H1 (cell line): ENCODE measurements around the gene CD63. TPM values are rescaled to one million over a fixed set of nuclear protein-coding genes. Genes with fewer than 3 reads are reported as not detected.

Experiments
- CTCF ChIA-PET: fragments of 300-600 bp; sonication (Branson Sonifier 250); formaldehyde crosslinking; loops from one replicate; lab custom pipeline; 2021; ENCODE audit not compliant: partially characterized antibody; lab: Charles Lee
- POLR2A ChIA-PET: fragments of 300-600 bp; sonication (Branson Sonifier 250); formaldehyde crosslinking; loops from one replicate; lab custom pipeline; 2021; ENCODE audit warnings: inconsistent platforms; ENCODE audit not compliant: partially characterized antibody; lab: Charles Lee
- DNase-seq, 2 experiments: peaks; one replicate each; pipeline versions ENCODE4 v3.0.0 to v3.0.0-alpha.2; 2010 to 2022; ENCODE audit warnings: low spot score in 2 of 2, low read depth in 1 of 2, mixed read lengths in 1 of 2
- FAIRE-seq: peaks from 2 replicates; lab custom pipeline; 2011; peaks lifted over from hg19 to GRCh38; lab: Jason Lieb, UNC
- H2AFZ ChIP-seq: 2 replicates; pipeline ENCODE4 v1.8.1; 2012; ENCODE audit warnings: low read length, inconsistent platforms
- H2AK5ac ChIP-seq: 2 replicates; pipeline ENCODE4 v1.6.1; 2013; ENCODE audit warnings: low read depth, low read length
- H2BK120ac ChIP-seq: replicated peaks from 2 replicates; pipeline ENCODE3; 2013; ENCODE audit warnings: low read depth, low read length, inconsistent platforms
- H2BK12ac ChIP-seq: 2 replicates; pipeline ENCODE4 v1.6.1; 2013; ENCODE audit warnings: low read depth, low read length
- H2BK15ac ChIP-seq: 2 replicates; pipeline ENCODE4 v1.6.1; 2013; ENCODE audit warnings: low read length
- H2BK20ac ChIP-seq: 2 replicates; pipeline ENCODE4 v1.6.1; 2013; ENCODE audit warnings: low read length
- H2BK5ac ChIP-seq: 2 replicates; pipeline ENCODE4 v1.6.1; 2013; ENCODE audit warnings: low read depth, low read length
- H3K14ac ChIP-seq: 2 replicates; pipeline ENCODE4 v1.6.1; 2013; ENCODE audit warnings: inconsistent platforms; ENCODE audit not compliant: insufficient read length
- H3K18ac ChIP-seq: 2 replicates; pipeline ENCODE4 v1.6.1; 2013; ENCODE audit warnings: low read length; ENCODE audit errors: extremely low read depth
- H3K23ac ChIP-seq: 2 replicates; pipeline ENCODE4 v1.6.1; 2013; ENCODE audit warnings: inconsistent platforms; ENCODE audit not compliant: insufficient read length
- H3K23me2 ChIP-seq: 2 replicates; pipeline ENCODE4 v1.6.1; 2013; ENCODE audit warnings: low read depth, low read length
- H3K27ac ChIP-seq: 2 replicates; pipeline ENCODE4 v1.6.1; 2011; ENCODE audit warnings: low read depth, low read length, inconsistent platforms
- H3K27me3 ChIP-seq, 4 experiments: replicated peaks in 1 of 4; 1 replicate in 1 of 4; 2 replicates in 3 of 4; pipeline versions ENCODE4 v1.6.1 to v1.8.1; 2011 to 2013; ENCODE audit warnings: low read length in 3 of 4, mild to moderate bottlenecking in 3 of 4, inconsistent platforms in 2 of 4, mixed read lengths in 2 of 4, moderate library complexity in 1 of 4; ENCODE audit not compliant: control insufficient read depth in 3 of 4, insufficient read depth in 3 of 4; ENCODE audit errors: extremely low read depth in 1 of 4
- H3K36me3 ChIP-seq, 4 experiments: 2 replicates each; pipeline versions ENCODE4 v1.6.1 to v1.8.1; 2011 to 2013; ENCODE audit warnings: mild to moderate bottlenecking in 4 of 4, low read length in 3 of 4, moderate library complexity in 2 of 4, control low read depth in 1 of 4, inconsistent platforms in 1 of 4; ENCODE audit not compliant: insufficient read depth in 4 of 4, control insufficient read depth in 2 of 4
- H3K4ac ChIP-seq: replicated peaks from 2 replicates; pipeline ENCODE3; 2013; ENCODE audit warnings: low read length, low read depth, mixed read lengths, inconsistent platforms; ENCODE audit not compliant: insufficient read length
- H3K4me1 ChIP-seq, 4 experiments: replicated peaks in 1 of 4; 1 replicate in 1 of 4; 2 replicates in 3 of 4; pipeline versions ENCODE4 v1.6.1 to v1.8.1; 2011 to 2013; ENCODE audit warnings: low read length in 3 of 4, inconsistent platforms in 2 of 4, mixed read lengths in 1 of 4; ENCODE audit not compliant: insufficient read depth in 4 of 4, control insufficient read depth in 3 of 4
- H3K4me2 ChIP-seq, 2 experiments: 2 replicates each; pipeline versions ENCODE4 v1.6.1 to v1.8.1; 2011 to 2013; ENCODE audit warnings: low read depth in 2 of 2, low read length in 2 of 2, control low read depth in 1 of 2, inconsistent platforms in 1 of 2, mild to moderate bottlenecking in 1 of 2; ENCODE audit not compliant: insufficient read depth in 1 of 2
- H3K4me3 ChIP-seq, 4 experiments: fragments of 200-600, 300-600 bp in 1 of 4; sonication (generic), shearing (Covaris generic), sonication (Bioruptor Twin) in 1 of 4; 2 replicates each; pipeline versions ENCODE4 v1.5.1 to v1.8.1; 2011 to 2016; ENCODE audit warnings: low read length in 4 of 4, low read depth in 3 of 4, control low read depth in 2 of 4, inconsistent platforms in 2 of 4, mild to moderate bottlenecking in 2 of 4, mixed read lengths in 1 of 4, moderate library complexity in 1 of 4; ENCODE audit not compliant: insufficient read depth in 2 of 4; ENCODE audit errors: extremely low read depth in 1 of 4
- H3K56ac ChIP-seq: replicated peaks from 2 replicates; pipeline ENCODE3; 2013; ENCODE audit warnings: low read depth, mild to moderate bottlenecking, mixed read lengths, low read length, inconsistent platforms; ENCODE audit not compliant: insufficient read length
- H3K79me1 ChIP-seq: 2 replicates; pipeline ENCODE4 v1.6.1; 2013; ENCODE audit warnings: low read depth, low read length, control low read depth
- H3K79me2 ChIP-seq, 2 experiments: 2 replicates each; pipeline versions ENCODE4 v1.6.1 to v1.8.1; 2012 to 2013; ENCODE audit warnings: low read length in 2 of 2, mild to moderate bottlenecking in 2 of 2, inconsistent platforms in 1 of 2; ENCODE audit not compliant: insufficient read depth in 2 of 2, control insufficient read depth in 1 of 2
- H3K9ac ChIP-seq, 4 experiments: replicated peaks in 1 of 4; 1 replicate in 1 of 4; 2 replicates in 3 of 4; pipeline versions ENCODE4 v1.6.1 to v1.8.1; 2011 to 2013; ENCODE audit warnings: low read depth in 3 of 4, low read length in 3 of 4, control low read depth in 2 of 4, mild to moderate bottlenecking in 2 of 4, moderate library complexity in 2 of 4, inconsistent platforms in 1 of 4; ENCODE audit errors: extremely low read depth in 1 of 4
- H3K9me3 ChIP-seq, 2 experiments: 2 replicates each; pipeline versions ENCODE4 v1.6.1 to v1.8.1; 2012 to 2013; ENCODE audit warnings: mild to moderate bottlenecking in 2 of 2, moderate library complexity in 2 of 2, control low read depth in 1 of 2, inconsistent platforms in 1 of 2, low read depth in 1 of 2, low read length in 1 of 2, mixed read lengths in 1 of 2; ENCODE audit not compliant: insufficient read depth in 2 of 2
- H4K20me1 ChIP-seq, 2 experiments: replicated peaks in 1 of 2; 2 replicates each; pipeline versions ENCODE3 to v1.8.1; 2011 to 2013; ENCODE audit warnings: inconsistent platforms in 2 of 2, low read length in 2 of 2, mild to moderate bottlenecking in 1 of 2; ENCODE audit not compliant: insufficient read depth in 2 of 2, control insufficient read depth in 1 of 2
- H4K5ac ChIP-seq: 2 replicates; pipeline ENCODE4 v1.6.1; 2013; ENCODE audit warnings: low read length, low read depth, mixed read lengths, inconsistent platforms; ENCODE audit not compliant: insufficient read length
- H4K8ac ChIP-seq: 2 replicates; pipeline ENCODE4 v1.8.0; 2013; ENCODE audit warnings: mild to moderate bottlenecking, moderate library complexity, low read length, inconsistent platforms; ENCODE audit not compliant: insufficient read depth; ENCODE audit errors: extremely low read depth
- H4K91ac ChIP-seq: replicated peaks from 2 replicates; pipeline ENCODE3; 2013; ENCODE audit warnings: low read length, mixed read lengths, inconsistent platforms; ENCODE audit not compliant: insufficient read length
- ASH2L ChIP-seq: fragments of 200-600, 300-600 bp; sonication (generic); IDR thresholded peaks from one replicate; pipeline ENCODE4 v1.7.1; 2017; ENCODE audit warnings: low read length
- CHD1 ChIP-seq: IDR thresholded peaks from 2 replicates; pipeline ENCODE4 v1.6.1; 2012; ENCODE audit warnings: low read depth, low read length, improper control_type of control experiment
- RFX5 ChIP-seq: IDR thresholded peaks from 2 replicates; pipeline ENCODE4 v1.6.1; 2011; ENCODE audit warnings: low read depth, low read length, improper control_type of control experiment, borderline replicate concordance
- SAP30 ChIP-seq: fragments of 300-600 bp; sonication (generic); IDR thresholded peaks from 2 replicates; pipeline ENCODE4 v1.7.1; 2012; ENCODE audit warnings: low read length, moderate library complexity, mild to moderate bottlenecking, inconsistent platforms; ENCODE audit not compliant: insufficient read depth, insufficient replicate concordance
- SIN3A ChIP-seq, 2 experiments: IDR thresholded peaks in 1 of 2; conservative IDR thresholded peaks in 1 of 2; 2 replicates each; pipeline ENCODE4 v1.6.1; 2011 to 2012; ENCODE audit warnings: low read length in 2 of 2, improper control_type of control experiment in 1 of 2, low read depth in 1 of 2, mild to moderate bottlenecking in 1 of 2
- SIX5 ChIP-seq: IDR thresholded peaks from 2 replicates; pipeline ENCODE4 v1.6.1; 2011; ENCODE audit warnings: mild to moderate bottlenecking, low read depth, low read length
- SP1 ChIP-seq: IDR thresholded peaks from 2 replicates; pipeline ENCODE4 v1.6.1; 2011; ENCODE audit warnings: low read depth, low read length
- SP2 ChIP-seq: IDR thresholded peaks from 2 replicates; pipeline ENCODE4 v1.6.1; 2012; ENCODE audit warnings: mild to moderate bottlenecking, low read length, inconsistent platforms
- SP4 ChIP-seq: IDR thresholded peaks from 2 replicates; pipeline ENCODE4 v1.6.1; 2012; ENCODE audit warnings: low read length, inconsistent platforms
- WGBS, 2 experiments: shearing (Covaris generic) in 1 of 2; methylation state at CpG; one replicate each; pipeline versions ENCODE4 v1.1.6 to v1.1.7; 2013 to 2015; ENCODE audit warnings: low lambda C conversion rate in 2 of 2, mixed read lengths in 2 of 2, inconsistent platforms in 1 of 2, low coverage in 1 of 2, missing lambda C conversion rate in 1 of 2; ENCODE audit not compliant: insufficient replicate concordance in 2 of 2, insufficient coverage in 1 of 2, insufficient read length in 1 of 2; ENCODE audit errors: extremely low coverage in 1 of 2, missing lambda C conversion rate in 1 of 2; 5-methylcytosine and 5-hydroxymethylcytosine counted together
- polyA plus RNA-seq, 7 experiments: library from polyadenylated mRNA; depleted of rRNA in 3 of 7; stranded (reverse) in 5 of 7; unstranded in 2 of 7; fragments of >200 nt in 5 of 7; fragments of 200-250 nt in 2 of 7; gene quantifications; 1 replicate in 5 of 7; 2 replicates in 1 of 7; 4 replicates in 1 of 7; pipeline versions ENCODE4 v1.2.1 to v1.2.3, GENCODE V29; 2011 to 2013; ENCODE audit warnings: missing spikeins in 2 of 7, mixed read lengths in 2 of 7
- total RNA-seq: library from RNA; stranded (reverse); fragmentation: NEBNext Ultra II Directional; extraction: Animal tissue kit (Norgen Biotek cat#: 25700); gene quantifications from 2 replicates; pipeline ENCODE4 v1.2.1, GENCODE V29; 2021

CD63 gene
- total and polyA plus RNA-seq, 2 of the 8 experiments (the other 6 are each of a cell fraction or from before 2014, with no cell fraction given) = 440 to 526 TPM

- Histone ChIP-seq H4K91ac (no peak overlapping the region), H3K4me1 (no peaks in the 10 kb centered on the region), H3K14ac (no peak overlapping the region), H3K4me2 (no peak overlapping the region), H4K8ac (no peak overlapping the region), H4K5ac (no peak overlapping the region), H4K20me1 (peaks cover 0 to 2% of the 10 kb centered on the region in 2 experiments), H3K9me3 (no peaks in the 10 kb centered on the region), H3K9ac (no peak overlapping the region), H2BK5ac (no peak overlapping the region), H3K23me2 (no peaks in the 10 kb centered on the region), H3K4ac (no peak overlapping the region), H2AK5ac (no peak overlapping the region), H2AFZ (no peak overlapping the region), H2BK15ac (no peak overlapping the region), H3K56ac (no peak overlapping the region), H3K27ac (no peak overlapping the region), H3K36me3 (peaks cover 7 to 49% (median 15%) of the 10 kb centered on the region in 4 experiments; a peak in 7 of 8 replicates), H3K4me3 (no peak overlapping the region), H3K79me1 (no peaks in the 10 kb centered on the region; the same call in none of the 2 replicates), H2BK20ac (no peak overlapping the region), H3K18ac (no peak overlapping the region), H3K27me3 (no peaks in the 10 kb centered on the region), H3K79me2 (no peaks in the 10 kb centered on the region), H2BK12ac (no peak overlapping the region), H2BK120ac (no peak overlapping the region), H3K23ac (no peak overlapping the region)
- ChIA-PET CTCF (interaction anchor here (2.1 to 5.9 kb wide), 4 partner anchors 11 to 42 kb away, joined by 8 to 36 read pairs (median 18); partner anchors contain the start of genes ITGA7 and RDH5), POLR2A (interaction anchor here (1.7 to 1.9 kb wide), 3 partner anchors 9 to 14 kb away, joined by 8 read pairs; partner anchors contain the start of gene ITGA7)
- 76% methylated on average over 5 of the region's 7 CpGs; no CpG with 5 or more reads in 1 of the 2 experiments for whole genome bisulfite sequencing, 2 experiments
- DNase-seq = no peak
- TF ChIP-seq ASH2L (no peak), SIN3A (conservative IDR thresholded peaks at IDR 0.05 in 1 of 2, IDR thresholded peaks at IDR 0.05 in 1 of 2; ENCODE audit: low read depth in 1 of 2, low read length in 2 of 2) (no peak), SP2 (no peak), SAP30 (no peak), SP1 (no peak), SIX5 (no peak), RFX5 (no peak), SP4 (no peak), CHD1 (no peak)
- FAIRE-seq = no peak
These were observed 33.5 kb downstream of the CD63 start for GRCh38 chr12:55695349-55695748.
